ENCODE results near the gene NOTCH2NLA. TPM values are rescaled to one million over a fixed set of nuclear protein-coding genes. Genes with fewer than 3 reads are reported as not detected.
"Not testable (repeated sequence)": the region's sequence is repeated elsewhere in the genome, so short reads cannot be mapped to it uniquely, and the experiment has no call there.

NOTCH2NLA gene
- polyA plus RNA-seq, 3 donors, result 51.4 to 58.6 (median 52.3) TPM

DNA sequence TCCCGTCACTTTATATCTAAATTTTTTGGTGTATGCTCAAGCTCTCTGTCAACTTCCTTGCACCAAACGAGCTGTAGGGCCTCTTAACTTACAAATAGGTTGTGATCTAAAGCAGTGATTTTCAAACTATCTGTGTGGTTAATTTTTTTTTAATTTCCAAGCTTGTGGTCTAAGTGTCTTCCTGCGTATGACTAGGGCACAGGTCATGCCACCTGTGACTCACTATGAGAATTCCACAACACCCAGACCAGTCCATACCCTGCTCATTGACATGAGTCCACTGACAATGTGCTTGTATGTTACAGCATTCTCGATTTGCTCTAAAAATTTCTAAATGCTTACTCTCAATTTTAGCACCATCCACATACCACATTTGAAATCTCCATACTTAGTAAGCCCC is 19.8 kb upstream of the NOTCH2NLA start:
- DNase-seq (ENCODE audit: extremely low read depth in 1 of 11, low read depth in 9 of 11, low spot score in 4 of 11), result not testable (repeated sequence)

DNA sequence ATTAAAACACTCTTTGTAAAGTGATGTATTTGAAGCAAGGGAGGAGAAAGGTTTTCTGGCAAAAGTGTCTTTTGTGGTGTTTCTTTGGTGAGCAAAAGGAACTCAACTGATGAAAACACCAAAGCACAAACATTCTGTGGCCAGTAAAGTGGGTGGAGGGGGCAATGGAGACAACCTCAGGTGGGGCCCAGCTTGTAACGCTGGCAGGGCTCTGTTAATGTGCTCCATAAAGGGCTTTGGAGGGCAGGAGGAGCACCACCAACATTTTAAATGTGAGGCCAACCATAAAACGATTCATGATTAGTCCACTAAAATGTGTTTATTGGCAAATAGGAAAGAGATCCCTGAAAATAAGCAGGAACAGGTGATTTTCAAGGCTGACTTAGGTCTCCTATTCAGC is 7.8 kb upstream of the NOTCH2NLA start:
- DNase-seq (ENCODE audit: extremely low read depth in 1 of 11, low read depth in 9 of 11, low spot score in 4 of 11), result not testable (repeated sequence)

DNA sequence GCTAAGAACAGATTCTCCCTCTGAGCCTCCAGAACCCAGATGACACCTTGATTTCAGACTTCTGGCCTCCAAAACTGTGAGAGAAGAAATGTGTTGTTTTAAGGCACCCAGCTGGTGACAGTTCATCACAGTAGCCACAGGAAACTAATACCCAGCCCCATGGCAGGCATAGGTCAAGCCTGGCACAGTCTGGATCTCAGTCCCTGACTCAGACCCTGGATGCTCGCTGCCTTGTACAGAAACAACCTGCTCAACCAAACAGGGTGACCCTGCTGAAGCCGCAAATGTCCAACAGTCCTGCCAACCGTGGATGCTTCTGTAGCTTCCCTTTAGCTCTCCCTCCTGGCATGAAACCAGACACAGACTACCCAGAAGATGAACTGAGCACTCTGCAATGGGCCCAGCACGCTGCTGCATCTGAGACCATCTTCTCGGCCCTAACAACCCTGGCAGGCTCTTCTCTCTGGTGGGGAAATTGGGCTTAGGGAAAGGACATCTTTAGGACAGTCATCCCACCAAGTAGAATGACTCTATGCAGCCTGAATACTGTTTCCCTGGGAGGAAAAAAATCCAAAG is 7.3 kb upstream of the NOTCH2NLA start:
- not testable (repeated sequence) for DNase-seq (ENCODE audit: extremely low read depth in 1 of 11, low read depth in 9 of 11, low spot score in 4 of 11)

GRCh38 chr1:146228144-146228682 is 608 bp downstream of the NOTCH2NLA start:
- DNase-seq (ENCODE audit: extremely low read depth in 1 of 11, low read depth in 9 of 11, low spot score in 4 of 11), result not testable (repeated sequence)

DNA sequence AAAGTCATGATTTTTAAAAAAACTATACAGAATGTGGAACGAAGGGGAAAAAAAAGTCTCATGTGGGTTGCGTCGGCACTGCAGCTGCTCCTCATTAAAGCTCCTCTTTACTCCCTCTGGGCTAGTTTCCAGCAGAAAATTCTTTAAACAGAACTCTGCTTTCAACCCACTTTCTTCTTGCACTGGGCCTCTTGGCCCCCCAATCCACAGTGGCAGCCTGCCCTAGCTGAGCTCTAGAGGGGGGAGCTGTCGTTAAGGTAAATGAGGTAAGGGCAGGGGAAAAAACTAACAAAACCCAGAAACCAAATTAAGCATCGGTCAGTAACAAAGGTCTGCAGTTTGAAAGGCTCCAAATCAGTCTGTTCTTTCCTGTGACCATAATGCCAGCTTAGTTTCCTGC is 54.3 kb downstream of the NOTCH2NLA start:
- DNase-seq (ENCODE audit: extremely low read depth in 1 of 11, low read depth in 9 of 11, low spot score in 4 of 11), result not testable (repeated sequence)

DNA sequence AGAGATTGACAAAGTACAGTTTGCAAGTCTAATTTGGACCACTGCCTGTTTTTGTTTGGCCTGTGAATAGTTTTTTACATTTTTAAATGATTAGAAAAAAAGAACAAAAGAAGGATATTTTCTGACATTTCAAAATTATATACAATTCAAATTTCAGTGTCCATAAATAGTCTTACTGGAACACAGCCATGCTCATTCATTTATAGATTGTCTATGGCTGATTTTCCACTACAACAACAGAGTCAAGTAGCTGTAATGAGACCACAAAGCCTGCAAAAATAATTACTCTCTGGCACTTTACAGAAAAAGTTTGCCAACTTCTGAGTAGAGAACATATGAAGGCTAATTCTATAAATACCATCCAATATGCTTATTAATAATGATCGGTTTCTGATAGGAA is 61.1 kb downstream of the NOTCH2NLA start:
- DNase-seq (ENCODE audit: extremely low read depth in 1 of 11, low read depth in 9 of 11, low spot score in 4 of 11), result not testable (repeated sequence)

DNA sequence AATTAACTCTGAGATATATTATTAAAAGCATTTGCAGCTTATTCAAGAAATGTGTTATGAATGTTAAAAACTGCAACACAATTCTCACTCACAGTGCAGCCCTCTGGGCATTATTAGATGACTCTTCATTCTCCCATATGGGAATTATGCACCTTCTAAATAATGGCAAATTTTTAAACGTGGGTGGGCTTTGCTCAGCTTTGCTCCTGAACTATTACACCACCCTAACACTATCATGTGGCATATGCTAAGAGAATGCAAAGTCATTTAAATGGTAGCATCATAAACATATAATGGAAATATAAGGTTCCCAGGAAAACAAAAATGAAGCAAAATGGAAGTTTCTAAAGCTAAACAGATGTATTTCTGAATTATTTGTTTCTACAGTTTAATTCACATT is 61.5 kb downstream of the NOTCH2NLA start:
- DNase-seq (ENCODE audit: extremely low read depth in 1 of 11, low read depth in 9 of 11, low spot score in 4 of 11), result not testable (repeated sequence)

GRCh38 chr1:146144465-146144864 is 84.4 kb downstream of the NOTCH2NLA start, which contains the start of gene NBPF10:
NBPF10 (minus strand) TSS chr1:146144804; CDS start chr1:146144769, 35 bp downstream.
- not testable (repeated sequence) for DNase-seq (ENCODE audit: extremely low read depth in 1 of 11, low read depth in 9 of 11, low spot score in 4 of 11)

Other genes starting within 250 kb of the NOTCH2NLA start
- gene TXNIP, start 232.4 kb downstream of the NOTCH2NLA start, polyA plus RNA-seq (ENCODE audit: insufficient read length in 3 of 3), result 100 to 1,000 TPM; 453 to 546 (median 468) TPM
- under 1 TPM in 2 of 3 donors, not detected in 1; 0.15 to 0.20 TPM for gene HJV, start 207.3 kb downstream of the NOTCH2NLA start, polyA plus RNA-seq (ENCODE audit: insufficient read length in 3 of 3)
- 1 to 10 TPM; 2.9 to 4.5 (median 4.0) TPM for gene NBPF10, start 84.2 kb downstream of the NOTCH2NLA start, polyA plus RNA-seq (ENCODE audit: insufficient read length in 3 of 3)